WTC11 (cell line): ENCODE data around the gene C9orf50. TPM values are rescaled to one million over a fixed set of nuclear protein-coding genes. Genes with fewer than 3 reads are reported as not detected.

Experiments used
- ATAC-seq: fragments of 200-7000 bp; cut with Tn5 transposase; 2 replicates; pipeline ENCODE4 v1.10.0; 2021; ENCODE audit warnings: mild to moderate bottlenecking, moderate library complexity
- CTCF ChIA-PET: fragments of 300-600 bp; sonication (Branson Sonifier 250); formaldehyde crosslinking; loops from one replicate; lab custom pipeline; 2021; ENCODE audit warnings: antibody characterized with exemption; lab: Charles Lee
- POLR2A ChIA-PET: fragments of 350-600 bp; sonication (Branson Sonifier 250); formaldehyde crosslinking; loops from one replicate; lab custom pipeline; 2021; ENCODE audit warnings: antibody characterized with exemption; lab: Charles Lee
- DNase-seq: peaks from one replicate; pipeline ENCODE4 v3.0.0; 2021; ENCODE audit warnings: low spot score
- H3K27ac Mint-ChIP-seq: 2 replicates; pipeline ENCODE4 v1.8.0; 2021; ENCODE audit warnings: mixed read lengths
- H3K27me3 Mint-ChIP-seq: 2 replicates; pipeline ENCODE4 v1.8.0; 2021; ENCODE audit warnings: low read depth, mild to moderate bottlenecking, moderate library complexity, mixed read lengths
- H3K36me3 Mint-ChIP-seq: 2 replicates; pipeline ENCODE4 v1.8.0; 2021; ENCODE audit warnings: mixed read lengths
- H3K4me1 Mint-ChIP-seq: 2 replicates; pipeline ENCODE4 v1.8.0; 2022; ENCODE audit warnings: mixed read lengths
- H3K4me3 Mint-ChIP-seq: 2 replicates; pipeline ENCODE4 v1.8.0; 2021; ENCODE audit warnings: mild to moderate bottlenecking, moderate library complexity, mixed read lengths
- H3K9me3 Mint-ChIP-seq: 2 replicates; pipeline ENCODE4 v1.8.0; 2021; ENCODE audit warnings: mixed read lengths
- ATF2 ChIP-seq: sonication (generic); formaldehyde crosslinking; IDR thresholded peaks from 2 replicates; pipeline ENCODE4 v1.8.1; 2022; ENCODE audit warnings: low read depth, missing genetic modification reagents, borderline replicate concordance
- ERG ChIP-seq: fragments of 250-450 bp; sonication (Bioruptor Pico); IDR thresholded peaks from 2 replicates; pipeline ENCODE4 v1.8.0; 2021; ENCODE audit warnings: mild to moderate bottlenecking
- ETV6 ChIP-seq: sonication (generic); formaldehyde crosslinking; IDR thresholded peaks from 2 replicates; pipeline ENCODE4 v1.8.1; 2022; ENCODE audit warnings: mild to moderate bottlenecking, missing genetic modification reagents
- HMGA2 ChIP-seq: fragments of 250-450 bp; sonication (Bioruptor Pico); IDR thresholded peaks from 2 replicates; pipeline ENCODE4 v1.4.0; 2021; ENCODE audit warnings: mild to moderate bottlenecking, moderate library complexity
- IRF1 ChIP-seq: sonication (generic); formaldehyde crosslinking; IDR thresholded peaks from 2 replicates; pipeline ENCODE4 v1.8.0; 2023; ENCODE audit warnings: missing genetic modification reagents
- NFE2L1 ChIP-seq: sonication (generic); formaldehyde crosslinking; IDR thresholded peaks from 2 replicates; pipeline ENCODE4 v1.8.1; 2023; ENCODE audit warnings: missing genetic modification reagents
- PRDM15 ChIP-seq: sonication (generic); formaldehyde crosslinking; IDR thresholded peaks from 2 replicates; pipeline ENCODE4 v1.8.0; 2022; ENCODE audit warnings: missing genetic modification reagents
- PRRX2 ChIP-seq: fragments of 250-450 bp; sonication (Bioruptor Pico); IDR thresholded peaks from 2 replicates; pipeline ENCODE4 v1.8.0; 2021; ENCODE audit warnings: mild to moderate bottlenecking
- STAT6 ChIP-seq: sonication (generic); formaldehyde crosslinking; conservative IDR thresholded peaks from 2 replicates; pipeline ENCODE4 v1.8.1; 2023; ENCODE audit warnings: mild to moderate bottlenecking, low read depth, missing genetic modification reagents, moderate library complexity
- TCF7 ChIP-seq: sonication (generic); formaldehyde crosslinking; IDR thresholded peaks from 2 replicates; pipeline ENCODE4 v1.8.0; 2022; ENCODE audit warnings: mild to moderate bottlenecking, low read depth, missing genetic modification reagents, moderate library complexity
- TEAD4 ChIP-seq: sonication (generic); formaldehyde crosslinking; IDR thresholded peaks from 2 replicates; pipeline ENCODE4 v1.8.0; 2022; ENCODE audit warnings: mild to moderate bottlenecking, missing genetic modification reagents
- TP53 ChIP-seq: sonication (generic); formaldehyde crosslinking; IDR thresholded peaks from 2 replicates; pipeline ENCODE4 v1.8.1; 2023; ENCODE audit warnings: mild to moderate bottlenecking, missing genetic modification reagents
- ZBTB43 ChIP-seq: sonication (generic); formaldehyde crosslinking; IDR thresholded peaks from 2 replicates; pipeline ENCODE4 v1.8.1; 2023; ENCODE audit warnings: mild to moderate bottlenecking, missing genetic modification reagents
- ZNF219 ChIP-seq: sonication (generic); formaldehyde crosslinking; IDR thresholded peaks from 2 replicates; pipeline ENCODE4 v1.8.0; 2023; ENCODE audit warnings: missing genetic modification reagents, mild to moderate bottlenecking, borderline replicate concordance
- ZNF232 ChIP-seq: sonication (generic); formaldehyde crosslinking; IDR thresholded peaks from 2 replicates; pipeline ENCODE4 v1.8.0; 2022; ENCODE audit warnings: mild to moderate bottlenecking, missing genetic modification reagents
- ZNF416 ChIP-seq: fragments of 250-450 bp; sonication (Bioruptor Pico); IDR thresholded peaks from 2 replicates; pipeline ENCODE4 v1.9.0; 2021; ENCODE audit warnings: mild to moderate bottlenecking, inconsistent platforms
- ZNF671 ChIP-seq: fragments of 250-450 bp; sonication (Bioruptor Pico); IDR thresholded peaks from 2 replicates; pipeline ENCODE4 v1.8.0; 2021; ENCODE audit warnings: mild to moderate bottlenecking
- total RNA-seq: library from RNA; stranded (reverse); gene quantifications from 3 replicates; pipeline ENCODE4 v1.2.3, GENCODE V29; 2021

The C9orf50 gene
- total RNA-seq, 1 experiment from 2014 or later, result 0.11 TPM

- no peak for TF ChIP-seq ETV6 (CRISPR knock-in tag)
Observed at GRCh38 chr9:129579294-129579693, 41.6 kb downstream of the C9orf50 start (continued).

- ChIA-PET CTCF (no interaction called here), POLR2A (no interaction called here)
- no peak overlapping the region for H3K4me3 Mint-ChIP-seq
- no peak for TF ChIP-seq ZBTB43
- TF ChIP-seq ZNF219 (CRISPR knock-in tag), result no peak
- TF ChIP-seq TEAD4, result no peak
- TF ChIP-seq TCF7 (CRISPR knock-in tag), result no peak
- no peak for TF ChIP-seq ERG (CRISPR knock-in tag)
- no peak for TF ChIP-seq TP53 (CRISPR knock-in tag)
- TF ChIP-seq IRF1, result no peak
- TF ChIP-seq NFE2L1 (CRISPR knock-in tag), result no peak
- TF ChIP-seq ZNF416 (CRISPR knock-in tag), result no peak
- TF ChIP-seq PRDM15 (CRISPR knock-in tag), result no peak
- no peak for TF ChIP-seq ATF2
- no peak for TF ChIP-seq PRRX2 (CRISPR knock-in tag)
- TF ChIP-seq HMGA2 (CRISPR knock-in tag), result no peak
- no peak for TF ChIP-seq STAT6 (CRISPR knock-in tag)
- no peak for TF ChIP-seq ZNF671 (CRISPR knock-in tag)
- no peak for TF ChIP-seq ZNF232
- TF ChIP-seq ETV6 (CRISPR knock-in tag), result no peak
- H3K27me3 Mint-ChIP-seq, result peaks cover 11% of the 10 kb centered on the region
- peaks cover 6% of the 10 kb centered on the region for H3K36me3 Mint-ChIP-seq
- no peak overlapping the region for H3K27ac Mint-ChIP-seq
- no peak for ATAC-seq
- H3K4me1 Mint-ChIP-seq, result peaks cover 3% of the 10 kb centered on the region; the same call in 1 of the 2 replicates
- DNase-seq, result no peak
- H3K9me3 Mint-ChIP-seq, result peaks cover 7% of the 10 kb centered on the region
Observed at GRCh38 chr9:129576546-129577543, 44.1 kb downstream of the C9orf50 start.
